HAP-1 (cell line): ENCODE measurements around the gene SETD2.
"Not testable (repeated sequence)": the region's sequence is repeated elsewhere in the genome, so short reads cannot be mapped to it uniquely, and the experiment has no call there.

Experiments
- DNase-seq, 2 experiments: peaks; one replicate each; pipeline ENCODE4 v3.0.0-alpha.2; 2016 to 2020; ENCODE audit warnings: low spot score in 2 of 2
- H3K27me3 ChIP-seq: fragments of 250-450 bp; sonication (Bioruptor Pico); 2 replicates; pipeline ENCODE4 v1.5.1; 2020; ENCODE audit warnings: low read depth, mild to moderate bottlenecking, moderate library complexity
- H3K36me3 ChIP-seq: fragments of 250-450 bp; sonication (Bioruptor Pico); replicated peaks from 2 replicates; pipeline ENCODE4 v1.5.1; 2020; ENCODE audit warnings: mild to moderate bottlenecking
- H3K4me1 ChIP-seq: fragments of 250-450 bp; sonication (Bioruptor Pico); 2 replicates; pipeline ENCODE4 v1.5.1; 2020; ENCODE audit warnings: mild to moderate bottlenecking
- H3K4me3 ChIP-seq: fragments of 250-450 bp; sonication (Bioruptor Pico); 2 replicates; pipeline ENCODE4 v1.5.1; 2020; ENCODE audit warnings: mild to moderate bottlenecking, moderate library complexity
- H3K9me3 ChIP-seq: fragments of 250-450 bp; sonication (Bioruptor Pico); 2 replicates; pipeline ENCODE4 v1.5.1; 2020; ENCODE audit warnings: mild to moderate bottlenecking, moderate library complexity
- in situ Hi-C: fragments of 300-500 bp; cut with MboI; formaldehyde crosslinking; loops from 3 replicates; pipeline ENCODE4 v1.14.3; 2020; ENCODE audit warnings: low sequenced_read_pairs, inconsistent platforms, mixed read lengths

SETD2 gene

GRCh38 chr3:47103619-47104018 is 60.3 kb downstream of the SETD2 start:
- H3K36me3 ChIP-seq, result peaks cover 33% of the 10 kb centered on the region
- no peaks in the 10 kb centered on the region for H3K9me3 ChIP-seq
- H3K4me3 ChIP-seq, result no peak overlapping the region
- no peaks in the 10 kb centered on the region; the same call in 1 of the 2 replicates for H3K4me1 ChIP-seq
- in situ Hi-C loops, result no loop called here
- H3K27me3 ChIP-seq, result no peaks in the 10 kb centered on the region
- DNase-seq, result no peak

GRCh38 chr3:47102081-47102600 is 61.8 kb downstream of the SETD2 start:
- no peaks in the 10 kb centered on the region for H3K9me3 ChIP-seq
- in situ Hi-C loops, result no loop called here
- no peak for DNase-seq
- H3K4me1 ChIP-seq, result no peaks in the 10 kb centered on the region; the same call in 1 of the 2 replicates
- H3K27me3 ChIP-seq, result no peaks in the 10 kb centered on the region
- peaks cover 33% of the 10 kb centered on the region for H3K36me3 ChIP-seq
- no peak overlapping the region for H3K4me3 ChIP-seq

GRCh38 chr3:47098910-47099309 is 65.0 kb downstream of the SETD2 start:
- Histone ChIP-seq H3K4me1 (peaks cover 6% of the 10 kb centered on the region), H3K9me3 (no peaks in the 10 kb centered on the region), H3K36me3 (peaks cover 42% of the 10 kb centered on the region), H3K27me3 (no peaks in the 10 kb centered on the region), H3K4me3 (no peak overlapping the region)
- no peak for DNase-seq
- in situ Hi-C loops, result no loop called here

- DNase-seq, result no peak
- H3K9me3 ChIP-seq, result no peaks in the 10 kb centered on the region
- H3K4me1 ChIP-seq, result peaks cover 6% of the 10 kb centered on the region
- H3K36me3 ChIP-seq, result peaks cover 34% of the 10 kb centered on the region
- H3K4me3 ChIP-seq, result no peak overlapping the region
- in situ Hi-C loops, result no loop called here
- H3K27me3 ChIP-seq, result no peaks in the 10 kb centered on the region
These were observed 66.0 kb downstream of the SETD2 start for GRCh38 chr3:47097864-47098263.

DNA sequence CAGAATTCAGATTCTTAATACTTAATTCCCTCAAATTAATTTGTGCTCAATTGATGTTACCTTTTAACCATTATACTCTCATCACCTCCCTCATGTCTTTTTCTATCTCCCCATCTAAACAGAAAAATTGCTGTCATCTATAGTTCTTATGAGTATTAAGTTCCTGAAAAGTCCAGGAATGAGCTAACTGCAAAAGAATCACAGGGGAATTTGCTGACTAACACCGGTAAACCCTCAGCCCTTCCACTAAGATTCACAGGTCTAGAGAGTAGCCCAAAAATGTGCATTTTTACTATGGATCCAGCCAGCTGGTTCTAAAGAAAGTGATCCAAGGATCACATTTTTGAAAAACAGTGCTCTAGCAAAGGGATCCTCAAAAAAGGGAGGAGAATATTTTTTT is 67.0 kb downstream of the SETD2 start:
- DNase-seq, result no peak
- peaks cover 31% of the 10 kb centered on the region for H3K36me3 ChIP-seq
- peaks cover 6% of the 10 kb centered on the region for H3K4me1 ChIP-seq
- in situ Hi-C loops, result no loop called here
- H3K9me3 ChIP-seq, result no peaks in the 10 kb centered on the region
- H3K4me3 ChIP-seq, result no peak overlapping the region
- no peaks in the 10 kb centered on the region for H3K27me3 ChIP-seq

DNA sequence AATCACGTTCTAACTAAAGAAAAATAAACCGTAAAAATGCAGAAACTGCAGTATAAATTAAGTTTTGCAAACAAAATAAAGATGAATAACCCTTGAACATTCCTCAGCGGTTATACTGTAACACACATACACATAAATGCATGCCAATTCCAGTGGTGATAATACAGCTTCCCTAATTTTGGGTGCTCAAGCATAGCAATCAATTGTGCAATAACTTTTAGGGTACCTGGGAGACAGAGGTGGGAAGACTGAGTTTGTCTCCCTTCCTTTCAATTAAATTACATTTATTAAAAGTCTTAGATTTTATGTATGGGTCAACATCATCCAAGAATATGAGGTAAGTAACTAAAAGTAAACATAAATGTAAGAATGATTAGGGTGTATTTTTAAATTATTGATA is 71.8 kb downstream of the SETD2 start:
- in situ Hi-C loops, result no loop called here
- no peak for DNase-seq
- Histone ChIP-seq H3K4me1 (peaks cover 6% of the 10 kb centered on the region), H3K4me3 (no peak overlapping the region), H3K27me3 (no peaks in the 10 kb centered on the region), H3K9me3 (no peaks in the 10 kb centered on the region), H3K36me3 (peaks cover 42% of the 10 kb centered on the region)

- H3K36me3 ChIP-seq, result peaks cover 45% of the 10 kb centered on the region
- in situ Hi-C loops, result no loop called here
These were observed 74.3 kb downstream of the SETD2 start for GRCh38 chr3:47089630-47090029.

DNA sequence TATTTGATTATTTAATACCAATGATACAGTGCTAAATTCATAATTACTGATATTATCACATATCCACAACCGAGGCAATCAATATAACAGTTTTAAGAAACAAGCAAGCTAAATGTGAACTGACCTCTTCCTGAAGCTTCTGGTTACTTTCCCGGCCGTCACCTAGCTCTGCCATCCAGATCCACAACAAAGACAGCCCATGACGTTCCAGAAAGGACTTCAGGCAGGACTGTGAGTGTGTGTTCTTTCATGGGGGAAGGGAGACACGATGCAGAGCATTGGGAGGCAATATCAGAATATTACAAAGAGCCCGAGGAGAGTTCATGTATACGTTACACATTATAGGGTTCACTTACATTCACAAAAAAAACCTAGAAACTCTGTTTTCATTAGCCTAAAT is 77.8 kb downstream of the SETD2 start:
- H3K4me3 ChIP-seq, result no peak overlapping the region
- H3K36me3 ChIP-seq, result peaks cover 58% of the 10 kb centered on the region
- H3K9me3 ChIP-seq, result no peaks in the 10 kb centered on the region
- H3K27me3 ChIP-seq, result no peaks in the 10 kb centered on the region
- no peak for DNase-seq
- H3K4me1 ChIP-seq, result no peaks in the 10 kb centered on the region
- in situ Hi-C loops, result no loop called here

More at GRCh38 chr3:47089630-47090029, 74.3 kb downstream of the SETD2 start:
- H3K27me3 ChIP-seq, result no peaks in the 10 kb centered on the region
- H3K4me3 ChIP-seq, result no peak overlapping the region
- no peak for DNase-seq
- no peaks in the 10 kb centered on the region for H3K4me1 ChIP-seq
- no peaks in the 10 kb centered on the region for H3K9me3 ChIP-seq

DNA sequence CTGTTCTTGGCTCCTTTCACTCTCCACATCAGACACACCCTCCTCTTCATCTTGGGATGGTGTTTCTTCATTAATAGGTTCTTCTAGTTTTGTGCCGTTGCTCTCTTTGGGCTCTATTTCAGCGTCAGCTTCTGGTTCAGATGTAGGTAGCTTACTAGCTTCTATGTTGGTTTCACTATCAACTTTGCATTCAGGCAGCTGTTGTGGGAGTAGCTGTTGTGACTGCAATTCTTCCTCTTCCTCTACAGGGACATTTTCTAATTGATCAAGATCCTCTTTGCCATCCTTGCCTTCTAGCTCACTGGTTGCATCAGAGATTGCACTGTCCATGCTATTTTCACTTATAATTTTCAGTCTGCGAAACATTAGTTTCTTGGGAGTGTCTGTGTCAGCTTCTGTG is 80.1 kb downstream of the SETD2 start:
- in situ Hi-C loops, result no loop called here
- H3K27me3 ChIP-seq, result no peaks in the 10 kb centered on the region
- no peak overlapping the region for H3K4me3 ChIP-seq
- peaks cover 53% of the 10 kb centered on the region for H3K36me3 ChIP-seq
- H3K4me1 ChIP-seq, result no peaks in the 10 kb centered on the region
- H3K9me3 ChIP-seq, result no peaks in the 10 kb centered on the region
- no peak for DNase-seq

DNA sequence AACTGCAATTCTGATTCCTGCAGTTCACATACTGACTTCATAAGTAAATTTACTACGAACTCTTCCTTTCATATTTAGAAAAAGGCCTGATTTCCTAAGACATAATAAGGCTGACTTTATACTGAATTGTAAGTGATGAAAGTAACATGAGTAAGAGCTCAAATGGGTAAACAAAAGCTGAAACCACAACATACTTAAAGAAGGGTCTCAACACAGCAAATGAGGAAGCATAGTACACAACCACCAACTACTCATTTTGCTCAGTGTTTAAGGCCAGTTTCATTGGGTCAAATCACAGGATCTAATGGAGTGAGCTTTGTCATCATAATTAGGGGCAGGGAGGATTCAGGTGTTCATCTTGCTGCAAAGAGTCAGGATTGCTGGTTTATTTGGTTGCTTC is 81.4 kb downstream of the SETD2 start:
- Histone ChIP-seq H3K4me3 (no peak overlapping the region), H3K27me3 (no peaks in the 10 kb centered on the region), H3K9me3 (no peaks in the 10 kb centered on the region; the same call in 1 of the 2 replicates), H3K36me3 (peaks cover 48% of the 10 kb centered on the region), H3K4me1 (no peaks in the 10 kb centered on the region)
- in situ Hi-C loops, result no loop called here
- no peak for DNase-seq

DNA sequence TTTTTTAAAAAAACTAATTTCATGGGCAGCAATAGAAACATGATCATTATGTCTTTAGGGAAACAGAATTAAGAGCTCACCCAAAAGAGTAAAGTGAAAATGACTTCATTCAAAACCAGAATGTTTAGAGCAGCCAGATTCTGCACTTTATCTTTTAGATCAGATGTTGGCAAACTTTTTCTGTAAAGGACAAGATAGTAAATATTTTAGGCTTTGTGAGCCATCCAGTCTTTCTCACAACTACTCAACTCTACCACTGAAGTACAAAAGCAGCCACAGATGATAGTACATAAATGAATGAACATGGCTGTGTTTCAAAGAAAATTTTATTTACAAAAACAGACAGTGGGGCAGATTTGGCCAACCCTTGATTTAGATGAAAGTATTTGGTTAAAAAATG is 84.5 kb downstream of the SETD2 start:
- DNase-seq, result no peak
- Histone ChIP-seq H3K4me3 (no peak overlapping the region), H3K27me3 (no peaks in the 10 kb centered on the region), H3K4me1 (no peaks in the 10 kb centered on the region), H3K9me3 (no peaks in the 10 kb centered on the region; the same call in 1 of the 2 replicates), H3K36me3 (peaks cover 39% of the 10 kb centered on the region)
- in situ Hi-C loops, result no loop called here

- peaks cover 16% of the 10 kb centered on the region for H3K36me3 ChIP-seq
- in situ Hi-C loops, result no loop called here
- no peak for DNase-seq
These were observed 90.2 kb downstream of the SETD2 start for GRCh38 chr3:47073685-47074084.

DNA sequence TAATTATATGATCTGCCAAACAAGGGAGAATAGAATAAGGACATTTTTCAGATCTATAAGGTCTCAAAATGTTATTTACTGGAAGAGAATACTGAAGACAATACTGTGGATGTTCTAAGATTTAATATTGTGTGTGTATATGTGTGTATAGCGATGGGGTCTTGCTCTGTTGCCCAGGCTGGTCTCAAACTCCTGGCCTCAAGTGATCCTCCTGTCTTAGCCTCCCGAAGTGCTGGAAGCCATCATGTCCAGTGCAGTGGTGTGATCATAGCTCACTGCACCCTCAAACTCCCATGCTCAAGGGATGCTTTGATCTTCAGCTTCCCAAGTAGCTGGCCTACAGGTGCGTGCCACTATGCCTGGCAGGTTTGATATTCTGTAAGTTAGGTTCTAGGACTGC is 93.1 kb downstream of the SETD2 start:
- H3K36me3 ChIP-seq, result peaks cover 15% of the 10 kb centered on the region
- in situ Hi-C loops, result no loop called here
- no peak for DNase-seq
- no peak overlapping the region for H3K4me3 ChIP-seq
- H3K4me1 ChIP-seq, result 0 out of 2 replicates have a peak, but pooled peaks cover 3% of the 10 kb centered on the region
- H3K27me3 ChIP-seq, result no peaks in the 10 kb centered on the region
- no peaks in the 10 kb centered on the region for H3K9me3 ChIP-seq

More at GRCh38 chr3:47073685-47074084, 90.2 kb downstream of the SETD2 start:
- Histone ChIP-seq H3K4me3 (no peak overlapping the region), H3K4me1 (no peaks in the 10 kb centered on the region), H3K27me3 (no peaks in the 10 kb centered on the region), H3K9me3 (no peaks in the 10 kb centered on the region; the same call in 1 of the 2 replicates)

DNA sequence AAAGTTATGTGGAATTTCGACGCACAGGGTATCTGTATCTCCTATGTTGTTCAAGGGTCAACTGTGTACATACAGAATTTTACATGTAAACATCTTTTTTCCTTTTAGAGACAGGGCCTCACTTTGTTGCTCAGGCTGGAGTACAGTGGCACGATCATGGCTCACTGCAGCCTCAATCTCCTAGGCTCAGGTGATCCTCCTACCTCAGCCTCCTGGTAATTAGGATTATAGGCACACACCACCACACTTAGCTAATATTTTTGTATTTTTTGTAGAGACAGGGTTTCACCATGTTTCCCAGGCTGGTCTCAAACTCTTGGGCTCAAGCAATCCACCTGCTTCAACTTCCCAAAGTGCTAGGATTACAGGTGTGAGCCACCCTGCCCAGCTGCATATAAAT is 97.7 kb downstream of the SETD2 start:
- H3K9me3 ChIP-seq, H3K27me3 ChIP-seq, in situ Hi-C loops, H3K4me1 ChIP-seq, DNase-seq, H3K4me3 ChIP-seq: not testable (repeated sequence)
- peaks cover 26% of the 10 kb centered on the region for H3K36me3 ChIP-seq

DNA sequence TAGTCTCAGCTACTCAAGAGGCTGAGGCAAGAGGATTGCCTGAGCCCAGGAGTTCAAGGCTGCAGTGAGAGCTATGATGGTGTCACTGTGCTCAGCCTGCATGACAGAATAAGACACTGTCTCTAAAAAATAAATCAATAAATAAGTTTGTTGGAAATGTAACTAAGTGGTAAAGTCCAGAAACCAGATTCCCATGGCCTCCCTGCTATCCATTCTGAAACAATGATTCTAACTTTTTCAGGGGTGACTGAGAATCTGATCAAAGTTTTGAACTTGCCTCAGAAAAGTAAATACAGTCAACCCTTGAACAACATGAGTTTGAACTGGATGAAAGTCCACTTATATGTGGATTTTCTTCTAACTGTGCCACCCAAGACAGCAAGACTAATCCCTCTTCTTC is 98.2 kb downstream of the SETD2 start:
- H3K4me1 ChIP-seq, result 0 out of 2 replicates have a peak, but pooled peaks cover 3% of the 10 kb centered on the region
- H3K9me3 ChIP-seq, result no peaks in the 10 kb centered on the region
- H3K27me3 ChIP-seq, result no peaks in the 10 kb centered on the region
- DNase-seq, result no peak
- in situ Hi-C loops, result no loop called here
- H3K4me3 ChIP-seq, result no peak overlapping the region
- H3K36me3 ChIP-seq, result peaks cover 23% of the 10 kb centered on the region
